ENCODE results near the gene SENP5.

DNA sequence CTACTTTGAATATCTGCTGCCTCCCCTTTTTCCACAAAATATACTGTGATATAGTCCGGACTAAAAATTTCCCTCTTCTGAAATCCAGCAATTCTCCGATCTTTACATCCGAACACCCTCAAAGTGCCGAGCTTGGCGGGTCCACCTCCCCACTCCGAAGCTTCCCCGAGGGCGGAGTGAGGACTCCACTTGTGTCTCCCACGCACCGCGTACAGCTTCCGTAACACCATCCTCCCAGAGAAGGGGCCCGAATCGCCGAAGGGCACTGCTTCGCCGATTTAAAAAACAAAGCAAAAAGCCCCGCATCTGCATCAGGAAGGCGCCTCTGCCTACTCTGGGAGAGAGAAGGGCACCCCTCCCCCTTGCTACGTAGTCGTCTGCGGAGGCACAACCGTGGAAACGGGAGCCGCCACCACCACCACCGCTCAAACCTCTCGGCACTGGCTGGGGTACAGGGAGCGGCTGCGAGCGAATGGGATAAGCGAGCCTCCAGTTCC is 74.1 kb downstream of the SENP5 start:
- TF ChIP-seq, protein P1, sequence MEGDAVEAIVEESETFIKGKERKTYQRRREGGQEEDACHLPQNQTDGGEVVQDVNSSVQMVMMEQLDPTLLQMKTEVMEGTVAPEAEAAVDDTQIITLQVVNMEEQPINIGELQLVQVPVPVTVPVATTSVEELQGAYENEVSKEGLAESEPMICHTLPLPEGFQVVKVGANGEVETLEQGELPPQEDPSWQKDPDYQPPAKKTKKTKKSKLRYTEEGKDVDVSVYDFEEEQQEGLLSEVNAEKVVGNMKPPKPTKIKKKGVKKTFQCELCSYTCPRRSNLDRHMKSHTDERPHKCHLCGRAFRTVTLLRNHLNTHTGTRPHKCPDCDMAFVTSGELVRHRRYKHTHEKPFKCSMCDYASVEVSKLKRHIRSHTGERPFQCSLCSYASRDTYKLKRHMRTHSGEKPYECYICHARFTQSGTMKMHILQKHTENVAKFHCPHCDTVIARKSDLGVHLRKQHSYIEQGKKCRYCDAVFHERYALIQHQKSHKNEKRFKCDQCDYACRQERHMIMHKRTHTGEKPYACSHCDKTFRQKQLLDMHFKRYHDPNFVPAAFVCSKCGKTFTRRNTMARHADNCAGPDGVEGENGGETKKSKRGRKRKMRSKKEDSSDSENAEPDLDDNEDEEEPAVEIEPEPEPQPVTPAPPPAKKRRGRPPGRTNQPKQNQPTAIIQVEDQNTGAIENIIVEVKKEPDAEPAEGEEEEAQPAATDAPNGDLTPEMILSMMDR (IDR thresholded peaks at IDR 0.05) = no peak
- no peak for TF ChIP-seq POLR2A (IDR thresholded peaks at IDR 0.05)
